ENCODE data around the gene CMIP.
A peak's percentile ranks its signal among the peaks of the same experiment; 100 is the strongest.

Gene CMIP

DNA sequence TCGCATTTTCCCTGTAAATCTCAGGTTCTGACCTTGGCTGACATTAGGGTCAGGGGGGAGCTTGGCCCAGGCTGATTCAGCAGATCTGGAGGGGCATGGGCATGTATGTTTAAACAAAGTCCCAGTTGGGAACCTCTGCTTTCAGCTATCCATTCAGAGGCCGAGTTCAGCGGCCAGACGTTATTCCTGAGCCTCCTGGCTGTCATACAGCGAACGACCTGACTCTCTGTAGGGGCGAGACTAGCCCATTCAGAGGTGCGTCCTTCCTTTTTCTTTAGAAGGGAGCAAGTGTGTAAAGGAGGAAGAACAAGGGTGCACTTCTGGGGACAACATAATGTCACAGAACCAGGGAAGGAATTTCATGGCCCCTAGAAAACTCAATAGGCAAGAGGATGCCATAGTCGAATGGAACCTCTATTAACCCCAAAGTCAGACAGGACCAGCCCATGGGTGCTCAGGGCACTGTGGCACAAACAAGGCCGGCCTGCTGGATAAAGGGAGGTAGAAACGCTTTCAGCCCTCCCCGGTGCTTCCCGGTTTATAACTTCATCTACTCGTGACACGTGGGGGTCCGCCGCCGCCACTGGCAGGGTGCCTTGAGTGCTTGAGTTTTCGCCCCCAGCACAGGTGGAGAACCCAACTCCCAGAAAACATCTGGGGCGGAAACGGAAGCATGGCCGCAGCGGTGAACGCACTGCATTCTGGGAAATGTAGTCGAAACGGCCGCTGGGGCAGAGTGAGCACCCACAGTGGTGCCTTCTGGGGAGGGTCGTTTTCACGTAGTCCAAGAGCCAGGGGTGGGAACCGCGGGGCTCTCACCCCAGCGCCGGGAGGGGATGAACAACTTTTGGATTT lies 301.3 kb downstream of the CMIP start:
- H3K4me2 ChIP-seq (ENCODE audit: low read length): peak overlapping the region; percentile 80
- no peak overlapping the region for H3K9ac ChIP-seq
- peak overlapping the region; percentile 56 for H3K4me3 ChIP-seq (ENCODE audit: low read depth, low read length)
- no peaks in the 10 kb centered on the region for H3K79me2 ChIP-seq
- H3K27ac ChIP-seq: no peak overlapping the region
- no peaks in the 10 kb centered on the region for H3K27me3 ChIP-seq (ENCODE audit: control insufficient read depth, insufficient read depth, low read length)
- peak overlapping the region; percentile 100 for H2AFZ ChIP-seq
- H3K9me3 ChIP-seq (ENCODE audit: control insufficient read depth, low read length): no peaks in the 10 kb centered on the region
- no peaks in the 10 kb centered on the region for H3K4me1 ChIP-seq
- TF ChIP-seq, protein P1, sequence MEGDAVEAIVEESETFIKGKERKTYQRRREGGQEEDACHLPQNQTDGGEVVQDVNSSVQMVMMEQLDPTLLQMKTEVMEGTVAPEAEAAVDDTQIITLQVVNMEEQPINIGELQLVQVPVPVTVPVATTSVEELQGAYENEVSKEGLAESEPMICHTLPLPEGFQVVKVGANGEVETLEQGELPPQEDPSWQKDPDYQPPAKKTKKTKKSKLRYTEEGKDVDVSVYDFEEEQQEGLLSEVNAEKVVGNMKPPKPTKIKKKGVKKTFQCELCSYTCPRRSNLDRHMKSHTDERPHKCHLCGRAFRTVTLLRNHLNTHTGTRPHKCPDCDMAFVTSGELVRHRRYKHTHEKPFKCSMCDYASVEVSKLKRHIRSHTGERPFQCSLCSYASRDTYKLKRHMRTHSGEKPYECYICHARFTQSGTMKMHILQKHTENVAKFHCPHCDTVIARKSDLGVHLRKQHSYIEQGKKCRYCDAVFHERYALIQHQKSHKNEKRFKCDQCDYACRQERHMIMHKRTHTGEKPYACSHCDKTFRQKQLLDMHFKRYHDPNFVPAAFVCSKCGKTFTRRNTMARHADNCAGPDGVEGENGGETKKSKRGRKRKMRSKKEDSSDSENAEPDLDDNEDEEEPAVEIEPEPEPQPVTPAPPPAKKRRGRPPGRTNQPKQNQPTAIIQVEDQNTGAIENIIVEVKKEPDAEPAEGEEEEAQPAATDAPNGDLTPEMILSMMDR (IDR thresholded peaks at IDR 0.05): no peak
- no peaks in the 10 kb centered on the region for H3K36me3 ChIP-seq (ENCODE audit: control insufficient read depth, insufficient read depth, low read length)

DNA sequence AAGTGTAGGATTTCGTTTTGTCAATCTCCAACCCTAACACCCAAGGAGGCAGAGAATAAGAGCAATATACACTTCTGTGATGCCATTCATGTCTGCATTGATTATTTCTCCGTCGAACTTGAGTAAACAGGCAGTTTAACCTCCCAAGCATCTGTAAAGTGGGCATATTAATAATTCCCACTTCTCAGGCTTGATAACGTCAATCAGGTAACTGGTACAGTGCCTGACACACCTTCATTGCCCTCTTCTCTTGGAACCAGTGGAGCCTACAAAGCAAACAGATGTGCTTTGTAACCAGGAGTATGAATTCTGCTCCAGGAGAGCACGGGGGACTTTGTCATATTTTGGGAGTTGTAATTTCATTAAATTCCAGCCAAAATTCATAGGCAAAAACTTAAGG lies 302.0 kb downstream of the CMIP start:
- TF ChIP-seq, protein P1 (IDR thresholded peaks at IDR 0.05): no peak
- H3K36me3 ChIP-seq (ENCODE audit: control insufficient read depth, insufficient read depth, low read length): no peaks in the 10 kb centered on the region

DNA sequence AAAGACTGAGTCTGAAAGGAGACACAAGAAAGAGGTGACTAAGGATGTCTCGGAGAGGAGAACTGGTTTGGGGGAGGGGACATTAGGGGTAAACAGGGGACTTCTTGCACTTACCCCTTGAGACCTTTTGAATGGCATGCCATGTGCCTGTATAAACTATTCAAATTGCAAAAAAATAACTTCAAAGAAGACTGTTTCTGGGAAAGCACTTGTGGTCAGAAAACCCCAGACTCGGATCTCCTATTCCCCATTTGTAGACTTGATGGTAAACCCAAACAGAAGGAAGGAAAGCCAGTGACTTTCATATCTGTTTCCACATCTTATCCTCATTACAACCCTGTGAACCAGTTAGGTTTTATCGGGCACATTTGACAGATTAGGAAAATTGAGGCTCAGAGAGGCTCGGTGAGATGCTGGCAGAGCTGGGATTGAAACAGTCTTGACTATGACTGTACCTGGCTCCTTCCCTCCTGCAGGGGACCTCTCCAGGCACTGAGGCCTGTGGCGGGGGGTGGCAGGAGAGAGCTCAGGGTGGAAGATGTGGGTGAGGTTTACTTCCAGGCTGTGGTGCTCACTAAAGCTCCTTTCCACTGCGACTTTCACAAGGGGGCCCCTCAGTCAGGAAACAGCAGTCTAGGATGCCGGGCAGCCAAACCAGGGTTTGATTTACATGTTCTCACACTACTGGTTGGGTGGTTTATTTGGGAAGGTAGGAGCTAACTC lies 304.0 kb downstream of the CMIP start:
- TF ChIP-seq, protein P1 (IDR thresholded peaks at IDR 0.05): no peak
- Histone ChIP-seq H3K36me3 (ENCODE audit: control insufficient read depth, insufficient read depth, low read length) (no peaks in the 10 kb centered on the region), H3K9ac (no peak overlapping the region), H2AFZ (no peak overlapping the region), H3K27ac (no peak overlapping the region), H3K79me2 (no peaks in the 10 kb centered on the region), H3K27me3 (ENCODE audit: control insufficient read depth, insufficient read depth, low read length) (no peaks in the 10 kb centered on the region), H3K4me1 (no peaks in the 10 kb centered on the region), H3K4me2 (ENCODE audit: low read length) (no peak overlapping the region), H3K4me3 (ENCODE audit: low read depth, low read length) (no peak overlapping the region), H3K9me3 (ENCODE audit: control insufficient read depth, low read length) (no peaks in the 10 kb centered on the region)

More for the DNA sequence above, 302.0 kb downstream of the CMIP start:
- H3K27ac ChIP-seq: no peak overlapping the region
- no peaks in the 10 kb centered on the region for H3K4me1 ChIP-seq
- no peaks in the 10 kb centered on the region for H3K9me3 ChIP-seq (ENCODE audit: control insufficient read depth, low read length)
- no peaks in the 10 kb centered on the region for H3K79me2 ChIP-seq
- H2AFZ ChIP-seq: peak overlapping the region; percentile 100
- H3K4me3 ChIP-seq (ENCODE audit: low read depth, low read length): peak overlapping the region; percentile 56
- H3K4me2 ChIP-seq (ENCODE audit: low read length): peak overlapping the region; percentile 80
- no peak overlapping the region for H3K9ac ChIP-seq
- H3K27me3 ChIP-seq (ENCODE audit: control insufficient read depth, insufficient read depth, low read length): no peaks in the 10 kb centered on the region

DNA sequence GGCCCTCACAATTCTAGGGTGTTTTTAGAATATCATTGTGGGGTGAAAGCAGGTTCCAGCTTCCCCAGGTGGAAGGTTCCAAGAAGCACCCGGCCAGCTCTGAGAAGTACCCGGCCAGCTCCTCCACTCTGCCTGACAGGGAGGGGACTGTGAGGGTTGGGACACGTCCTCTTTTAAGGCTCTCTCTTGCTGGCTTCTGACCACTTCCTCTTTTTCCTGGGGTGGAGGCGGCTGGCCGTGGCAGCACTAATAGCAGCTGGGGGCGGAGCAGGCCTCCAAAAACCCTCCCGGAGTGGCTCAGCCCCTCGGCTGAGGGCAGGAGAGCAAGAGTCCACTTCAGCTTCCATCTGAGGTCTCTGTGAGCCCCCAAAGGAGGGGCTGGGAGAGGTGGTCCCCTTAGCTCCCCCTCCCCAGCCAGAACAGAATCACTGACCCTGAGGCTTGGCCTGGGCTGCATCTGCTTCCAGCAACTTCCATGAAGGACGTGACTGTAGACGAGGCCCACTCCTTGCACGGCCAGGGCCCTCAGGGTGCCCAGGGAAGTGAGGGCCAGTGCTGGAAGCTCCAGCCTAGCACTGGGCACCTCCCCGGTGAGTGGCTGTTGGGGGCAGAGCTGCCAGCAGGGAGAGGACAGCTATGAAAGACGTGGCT lies 307.7 kb downstream of the CMIP start:
- Histone ChIP-seq H3K79me2 (no peaks in the 10 kb centered on the region), H3K4me3 (ENCODE audit: low read depth, low read length) (no peak overlapping the region), H2AFZ (peak overlapping the region; percentile 41), H3K4me1 (no peaks in the 10 kb centered on the region), H3K36me3 (ENCODE audit: control insufficient read depth, insufficient read depth, low read length) (no peaks in the 10 kb centered on the region), H3K4me2 (ENCODE audit: low read length) (no peak overlapping the region), H3K9me3 (ENCODE audit: control insufficient read depth, low read length) (no peaks in the 10 kb centered on the region), H3K27ac (peak overlapping the region; percentile 6), H3K27me3 (ENCODE audit: control insufficient read depth, insufficient read depth, low read length) (no peaks in the 10 kb centered on the region), H3K9ac (no peak overlapping the region)
- TF ChIP-seq, protein P1 (IDR thresholded peaks at IDR 0.05): no peak

All from parathyroid adenoma (tissue), 2 donors.